GM10248 (cell line): Measurements from ENCODE around the gene SEC14L5.

Experiments
- CTCF ChIA-PET: fragments of 300-600 bp; sonication (Branson Sonifier 250); formaldehyde crosslinking; extraction: SDS; loops from one replicate; lab custom pipeline; 2021; ENCODE audit warnings: antibody characterized with exemption; lab: Yijun Ruan, JAX
- POLR2A ChIA-PET: fragments of 350-650 bp; sonication (Branson Sonifier 250); formaldehyde crosslinking; extraction: SDS; loops from one replicate; lab custom pipeline; 2020; ENCODE audit warnings: antibody characterized with exemption; lab: Yijun Ruan, JAX
- DNase-seq: peaks from one replicate; pipeline ENCODE4 v3.0.0; 2012; ENCODE audit errors: extremely low spot score
- TF ChIP-seq, protein P1 (sequence below): IDR thresholded peaks from 2 replicates; pipeline ENCODE4 v1.5.1; 2012; ENCODE audit warnings: mild to moderate bottlenecking, low read depth; ENCODE audit errors: extremely low read depth, missing control alignments, control extremely low read depth

The SEC14L5 gene

DNA sequence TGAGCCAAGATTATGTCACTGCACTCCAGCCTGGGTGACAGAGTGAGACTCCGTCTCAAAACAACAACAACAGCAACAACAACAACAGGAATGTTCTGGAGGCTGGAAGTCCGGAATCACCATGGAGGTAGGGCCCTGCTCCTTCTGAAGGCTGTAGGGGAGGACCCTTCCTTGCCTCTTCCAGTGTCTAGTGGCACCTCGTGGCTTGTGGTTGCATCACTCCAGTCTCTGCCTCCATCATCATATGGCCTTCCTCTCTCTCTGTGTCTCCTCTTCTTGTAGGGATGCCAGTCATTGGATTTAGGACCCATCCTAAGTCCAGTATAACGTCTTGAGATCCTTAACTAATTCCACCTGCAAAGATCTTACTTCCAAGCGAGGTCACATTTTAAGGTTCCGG lies 61.6 kb downstream of the SEC14L5 start:
- ChIA-PET POLR2A (no interaction called here), CTCF (no interaction called here)
- no peak for DNase-seq
- TF ChIP-seq, protein P1, sequence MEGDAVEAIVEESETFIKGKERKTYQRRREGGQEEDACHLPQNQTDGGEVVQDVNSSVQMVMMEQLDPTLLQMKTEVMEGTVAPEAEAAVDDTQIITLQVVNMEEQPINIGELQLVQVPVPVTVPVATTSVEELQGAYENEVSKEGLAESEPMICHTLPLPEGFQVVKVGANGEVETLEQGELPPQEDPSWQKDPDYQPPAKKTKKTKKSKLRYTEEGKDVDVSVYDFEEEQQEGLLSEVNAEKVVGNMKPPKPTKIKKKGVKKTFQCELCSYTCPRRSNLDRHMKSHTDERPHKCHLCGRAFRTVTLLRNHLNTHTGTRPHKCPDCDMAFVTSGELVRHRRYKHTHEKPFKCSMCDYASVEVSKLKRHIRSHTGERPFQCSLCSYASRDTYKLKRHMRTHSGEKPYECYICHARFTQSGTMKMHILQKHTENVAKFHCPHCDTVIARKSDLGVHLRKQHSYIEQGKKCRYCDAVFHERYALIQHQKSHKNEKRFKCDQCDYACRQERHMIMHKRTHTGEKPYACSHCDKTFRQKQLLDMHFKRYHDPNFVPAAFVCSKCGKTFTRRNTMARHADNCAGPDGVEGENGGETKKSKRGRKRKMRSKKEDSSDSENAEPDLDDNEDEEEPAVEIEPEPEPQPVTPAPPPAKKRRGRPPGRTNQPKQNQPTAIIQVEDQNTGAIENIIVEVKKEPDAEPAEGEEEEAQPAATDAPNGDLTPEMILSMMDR: no peak

DNA sequence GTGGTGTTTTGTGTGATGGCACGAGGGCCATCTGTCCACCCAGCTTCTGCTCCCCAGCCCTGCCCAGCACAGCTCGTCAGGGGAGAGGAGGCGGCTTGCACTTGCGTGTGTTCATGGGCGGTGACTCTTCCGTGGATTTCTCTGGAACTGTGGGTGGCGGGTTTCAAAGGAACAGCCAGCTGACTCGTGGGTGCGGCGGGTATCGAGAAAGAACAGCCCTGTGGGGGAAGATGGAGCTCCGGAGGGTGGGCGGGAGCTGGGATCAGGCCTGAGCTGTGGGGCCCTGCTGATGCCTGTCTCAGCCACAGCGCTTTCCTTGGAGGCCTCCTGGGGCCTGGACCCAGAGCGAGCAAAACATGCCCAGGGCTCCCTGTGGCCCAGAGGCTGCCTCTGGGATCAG lies 62.4 kb downstream of the SEC14L5 start:
- ChIA-PET POLR2A (no interaction called here), CTCF (no interaction called here)
- TF ChIP-seq, protein P1: no peak
- DNase-seq: no peak

DNA sequence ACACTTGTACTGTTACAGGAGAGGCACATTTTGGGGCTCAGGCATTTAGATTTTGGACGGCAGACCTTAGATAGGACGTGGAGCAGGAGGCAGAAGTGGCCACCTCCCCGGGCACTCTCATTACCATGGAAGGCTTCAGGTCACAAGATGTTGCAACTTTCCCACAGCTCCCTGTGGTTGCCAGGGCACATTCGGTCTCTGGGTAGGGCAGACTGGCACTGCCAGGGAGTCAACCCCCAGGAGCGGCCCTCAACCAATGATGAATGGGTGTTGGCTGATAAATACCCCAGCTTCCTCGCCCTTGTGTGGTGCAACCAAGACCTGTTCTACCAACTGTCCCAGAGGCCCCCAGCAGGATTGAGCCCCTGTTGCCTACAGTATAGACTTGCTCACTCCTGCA lies 64.4 kb downstream of the SEC14L5 start:
- no peak for DNase-seq
- POLR2A ChIA-PET: no interaction called here
- TF ChIP-seq, protein P1: no peak
- CTCF ChIA-PET: no interaction called here

DNA sequence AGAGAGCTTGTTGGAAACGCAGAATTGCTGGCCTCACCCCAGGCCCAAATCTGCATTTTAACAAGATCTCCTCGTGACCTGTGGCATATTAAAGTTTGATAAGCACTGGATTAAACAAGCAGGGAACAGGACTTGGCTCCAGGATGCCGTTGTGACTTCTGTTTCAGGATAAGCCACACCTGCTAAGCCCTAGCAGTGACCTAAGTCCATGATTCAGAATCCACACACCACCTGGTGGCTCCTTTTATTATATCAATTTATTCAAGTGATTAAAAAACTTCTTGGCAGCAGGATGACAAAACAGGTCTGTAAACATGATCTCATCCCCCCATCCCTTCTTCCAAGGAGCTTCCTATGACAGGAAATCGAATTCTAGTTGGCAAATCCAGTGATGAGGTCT lies 66.5 kb downstream of the SEC14L5 start:
- CTCF ChIA-PET: interaction anchor here (0.6 kb wide), 1 partner anchor 110 kb away, joined by 3 read pairs; no protein-coding TSS in a partner anchor
- POLR2A ChIA-PET: no interaction called here
- no peak for DNase-seq
- TF ChIP-seq, protein P1: no peak

DNA sequence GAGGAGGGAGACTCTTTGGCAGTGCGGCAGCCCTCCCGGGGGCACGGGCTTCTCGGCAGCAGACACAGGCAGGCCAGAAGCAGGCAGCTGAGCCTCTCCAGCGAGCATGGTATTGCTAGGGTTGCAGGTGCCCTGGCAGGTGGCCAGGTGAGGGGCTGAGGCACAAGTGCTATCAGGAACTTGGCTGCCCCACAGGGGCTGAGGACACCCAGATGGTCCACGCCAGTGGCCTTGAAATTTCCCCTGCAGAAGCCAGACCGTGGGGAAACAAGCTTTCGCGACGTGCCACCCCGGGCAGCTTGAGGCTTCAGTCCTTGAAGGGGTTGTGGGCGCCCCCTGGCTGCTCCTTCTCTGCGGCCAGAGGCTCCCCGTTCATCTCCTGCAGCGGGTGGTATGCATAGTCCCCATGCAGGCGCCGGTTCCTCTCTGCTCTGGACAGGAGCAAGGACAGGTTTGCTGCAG lies 67.1 kb downstream of the SEC14L5 start:
- no peak for DNase-seq
- ChIA-PET CTCF (no interaction called here), POLR2A (no interaction called here)
- TF ChIP-seq, protein P1: peak; percentile 26

DNA sequence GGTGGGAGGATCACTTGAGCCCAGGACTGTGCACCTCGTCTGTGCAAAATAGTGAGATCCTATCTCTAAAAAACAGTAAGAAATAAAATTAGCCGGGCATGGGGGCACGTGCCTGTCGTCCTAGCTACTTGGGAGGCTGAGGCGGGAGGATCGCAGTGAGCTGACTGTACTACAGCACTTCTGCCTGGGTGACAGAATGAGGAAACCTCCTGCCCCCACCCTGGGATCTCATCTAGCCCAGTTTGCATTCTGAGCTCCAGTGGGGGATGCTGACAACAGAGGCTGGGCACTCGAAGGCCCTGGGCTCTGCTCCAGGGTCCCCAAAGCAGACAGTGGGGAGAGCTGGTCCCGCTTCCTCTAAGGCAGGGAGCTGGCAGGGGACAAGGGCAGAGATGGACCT lies 68.5 kb downstream of the SEC14L5 start:
- TF ChIP-seq, protein P1: no peak

DNA sequence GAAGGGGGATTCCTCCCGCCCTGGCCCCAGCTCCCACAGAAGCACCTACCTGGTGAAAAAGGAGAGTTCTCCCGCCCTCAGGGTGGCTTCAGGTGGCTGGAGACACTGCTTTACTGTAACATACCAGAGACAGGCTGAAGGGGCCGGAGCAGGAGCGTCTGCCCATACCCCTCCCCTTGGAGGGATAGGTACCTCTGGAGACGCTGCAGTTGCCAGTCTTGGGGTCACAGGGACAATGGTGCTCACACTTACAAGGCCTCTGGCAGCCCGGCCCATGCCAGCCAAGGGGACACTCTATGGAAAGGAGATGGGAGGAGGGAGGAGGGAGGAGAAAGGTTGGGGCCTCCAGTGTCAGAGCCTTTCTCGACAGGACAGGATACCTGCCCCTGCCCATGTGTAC lies 69.0 kb downstream of the SEC14L5 start:
- CTCF ChIA-PET: no interaction called here
- POLR2A ChIA-PET: interaction anchor here (0.7 kb wide), 1 partner anchor 214 kb away, joined by 3 read pairs; no protein-coding TSS in a partner anchor
- DNase-seq: no peak
- TF ChIP-seq, protein P1: no peak

More for the DNA sequence above, 68.5 kb downstream of the SEC14L5 start:
- DNase-seq: no peak
- ChIA-PET CTCF (no interaction called here), POLR2A (interaction anchor here (0.7 kb wide), 1 partner anchor 213 kb away, joined by 3 read pairs; no protein-coding TSS in a partner anchor)
